Body of pancreas (tissue), 4 donors: Measurements from ENCODE around the gene IGLL5. TPM values are rescaled to one million over a fixed set of nuclear protein-coding genes. Genes with fewer than 3 reads are reported as not detected.

Source experiments
- ATAC-seq: fragments of 150-250 bp; one replicate; pipeline ENCODE4 v1.9.1; 2016
- DNase-seq, 4 donors: peaks; one replicate each; pipeline ENCODE4 v3.0.0-alpha.2; 2019
- H3K27ac ChIP-seq, 4 donors: fragments of 200-600 bp; sonication (generic); 1 replicate in 3 of 4; 2 replicates in 1 of 4; pipeline versions ENCODE4 v1.5.1 to v1.6.1; 2016 to 2019; ENCODE audit warnings: mild to moderate bottlenecking in 1 of 4, mixed read lengths in 1 of 4, moderate library complexity in 1 of 4
- H3K27me3 ChIP-seq, 2 donors: fragments of 200-600 bp; sonication (generic); one replicate each; pipeline ENCODE4 v1.6.0; 2016; ENCODE audit warnings: mild to moderate bottlenecking in 1 of 2
- H3K36me3 ChIP-seq, 2 donors: fragments of 200-600 bp; sonication (generic); replicated peaks in 1 of 2; 2 replicates each; pipeline ENCODE4 v1.5.1; 2016; ENCODE audit warnings: low read depth in 2 of 2; ENCODE audit not compliant: insufficient read depth in 1 of 2
- H3K4me1 ChIP-seq: fragments of 200-600 bp; sonication (generic); one replicate; pipeline ENCODE4 v1.6.0; 2016
- H3K4me3 ChIP-seq, 2 donors: fragments of 200-600 bp; sonication (generic); 1 replicate in 1 of 2; 2 replicates in 1 of 2; pipeline ENCODE4 v1.5.1; 2016 to 2019
- H3K9me3 ChIP-seq, 3 donors: fragments of 200-600 bp; sonication (generic); 1 replicate in 2 of 3; 2 replicates in 1 of 3; pipeline ENCODE4 v1.5.1; 2016
- CTCF ChIP-seq, 7 experiments: fragments of 450-650 bp in 4 of 7; fragments of 200-600 bp in 3 of 7; sonication (generic) in 3 of 7; IDR thresholded peaks; one replicate each; pipeline ENCODE4 v1.5.1; 2016 to 2019; ENCODE audit warnings: antibody characterized with exemption in 7 of 7
- POLR2A ChIP-seq, 3 donors: fragments of 450-650 bp; IDR thresholded peaks; one replicate each; pipeline ENCODE4 v1.6.1; 2016; ENCODE audit warnings: antibody characterized with exemption in 3 of 3, mild to moderate bottlenecking in 2 of 3
- WGBS, 2 donors: methylation state at CpG; one replicate each; pipeline ENCODE4 v1.1.5; 2017; 5-methylcytosine and 5-hydroxymethylcytosine counted together
- intact Hi-C: fragments of 100-400 bp; cut with DNase I; formaldehyde crosslinking; loops from one replicate; pipeline ENCODE4 v1.15.1; 2023
- total RNA-seq, 2 donors: library from RNA; depleted of rRNA; stranded (reverse); fragments of >200 nt; gene quantifications; one replicate each; pipeline ENCODE4 v1.1.0, GENCODE V29; 2016

Gene IGLL5
- total RNA-seq, 2 donors from 2014 or later: 3.4 to 5.3 TPM

GRCh38 chr22:22857607-22858558 is 29.7 kb upstream of the IGLL5 start:
- no peak for TF ChIP-seq POLR2A (IDR thresholded peaks at IDR 0.05)
- TF ChIP-seq CTCF (IDR thresholded peaks at IDR 0.05): no peak
- Histone ChIP-seq H3K27me3 (no peaks in the 10 kb centered on the region), H3K36me3 (no peaks in the 10 kb centered on the region), H3K9me3 (no peaks in the 10 kb centered on the region), H3K4me1 (no peaks in the 10 kb centered on the region), H3K4me3 (no peak overlapping the region), H3K27ac (no peak overlapping the region)
- 70 to 76% methylated on average over 9 of the region's 9 CpGs for whole genome bisulfite sequencing, 2 donors
- intact Hi-C loops: no loop called here
- DNase-seq (no peak), ATAC-seq (no peak)

- H3K4me1 ChIP-seq: no peaks in the 10 kb centered on the region
- H3K36me3 ChIP-seq: no peaks in the 10 kb centered on the region
- TF ChIP-seq CTCF (IDR thresholded peaks at IDR 0.05) (no peak), POLR2A (IDR thresholded peaks at IDR 0.05) (no peak)
- intact Hi-C loops: no loop called here
- H3K27me3 ChIP-seq: no peaks in the 10 kb centered on the region
- H3K9me3 ChIP-seq: no peaks in the 10 kb centered on the region
- 52 to 54% methylated on average over 2 of the region's 2 CpGs for WGBS, 2 donors
- H3K4me3 ChIP-seq: no peak overlapping the region
- no peak overlapping the region for H3K27ac ChIP-seq
- DNase-seq (no peak), ATAC-seq (no peak)
Observed at GRCh38 chr22:22858559-22858937, 29.1 kb upstream of the IGLL5 start.

- no peak for ATAC-seq
- TF ChIP-seq POLR2A (IDR thresholded peaks at IDR 0.05) (no peak), CTCF (IDR thresholded peaks at IDR 0.05) (no peak)
- 74 to 77% methylated on average over 2 of the region's 2 CpGs for WGBS, 2 donors
Observed at GRCh38 chr22:22863001-22863400, 24.6 kb upstream of the IGLL5 start.

GRCh38 chr22:22865311-22866072 is 22.1 kb upstream of the IGLL5 start:
- Histone ChIP-seq H3K4me1 (no peaks in the 10 kb centered on the region), H3K27ac (no peak overlapping the region), H3K36me3 (no peaks in the 10 kb centered on the region), H3K4me3 (no peak overlapping the region), H3K9me3 (no peaks in the 10 kb centered on the region), H3K27me3 (no peaks in the 10 kb centered on the region)
- intact Hi-C loops: no loop called here
- 45 to 48% methylated on average over 5 of the region's 5 CpGs for WGBS, 2 donors
- DNase-seq: no peak
- TF ChIP-seq POLR2A (IDR thresholded peaks at IDR 0.05) (no peak), CTCF (IDR thresholded peaks at IDR 0.05) (no peak)
- no peak for ATAC-seq

More at GRCh38 chr22:22863001-22863400, 24.6 kb upstream of the IGLL5 start:
- Histone ChIP-seq H3K36me3 (no peaks in the 10 kb centered on the region), H3K9me3 (no peaks in the 10 kb centered on the region), H3K4me3 (no peak overlapping the region), H3K27me3 (no peaks in the 10 kb centered on the region), H3K4me1 (no peaks in the 10 kb centered on the region), H3K27ac (no peak overlapping the region)
- no peak for DNase-seq
- intact Hi-C loops: no loop called here
